K562 (cell line): ENCODE results near the gene ZNF618. TPM values are rescaled to one million over a fixed set of nuclear protein-coding genes. Genes with fewer than 3 reads are reported as not detected.

Experiments used
- ATAC-seq: fragments of 200-7000 bp; cut with Tn5 transposase; 3 replicates; pipeline ENCODE4 v1.9.1; 2020; ENCODE audit warnings: moderate library complexity
- BruUV-seq: library from RNA; stranded (reverse); fragments of 400-500 nt; replicated peaks from 2 replicates; lab custom pipeline; 2021; lab: Mats Ljungman, UMichigan
- CTCF ChIA-PET: fragments of 300-600 bp; formaldehyde crosslinking; extraction: SDS; loops from one replicate; lab custom pipeline; 2021; ENCODE audit warnings: low intra/inter-chr PET ratio; lab: Yijun Ruan, JAX
- POLR2A ChIA-PET: fragments of 300-600, 350-650 bp; sonication (Branson Sonifier 250); formaldehyde crosslinking; extraction: SDS; loops from one replicate; lab custom pipeline; 2021; ENCODE audit warnings: antibody characterized with exemption, inconsistent platforms; lab: Yijun Ruan, JAX
- DNase-seq, 4 experiments: peaks; one replicate each; pipeline versions ENCODE4 v3.0.0 to v3.0.0-alpha.2; 2011 to 2018; ENCODE audit warnings: low spot score in 3 of 4, mixed read lengths in 3 of 4; ENCODE audit errors: extremely low read depth in 1 of 4
- FAIRE-seq: peaks from 2 replicates; lab custom pipeline; 2011; peaks lifted over from hg19 to GRCh38; lab: Jason Lieb, UNC
- H2AFZ ChIP-seq: 2 replicates; pipeline ENCODE4 v1.6.0; 2011; ENCODE audit warnings: low read depth, low read length, control low read depth, inconsistent platforms
- H3K27ac ChIP-seq: fragments of 200-600 bp; 3 replicates; pipeline ENCODE4 v1.8.0; 2011; ENCODE audit warnings: low read depth, mild to moderate bottlenecking, control low read depth, inconsistent platforms, low read length, moderate library complexity, mixed read lengths; ENCODE audit errors: extremely low read depth
- H3K27me3 ChIP-seq, 2 experiments: fragments of 300-600 bp in 1 of 2; 2 replicates in 1 of 2; 3 replicates in 1 of 2; pipeline versions ENCODE4 v1.6.0 to v1.8.0; 2011; ENCODE audit warnings: inconsistent platforms in 2 of 2, low read length in 2 of 2, mild to moderate bottlenecking in 1 of 2, mixed read lengths in 1 of 2, moderate library complexity in 1 of 2; ENCODE audit not compliant: control insufficient read depth in 2 of 2, insufficient read depth in 2 of 2
- H3K36me3 ChIP-seq: fragments of 300-600 bp; 3 replicates; pipeline ENCODE4 v1.8.0; 2011; ENCODE audit warnings: mild to moderate bottlenecking, low read length, inconsistent platforms; ENCODE audit not compliant: control insufficient read depth, insufficient read depth
- H3K4me1 ChIP-seq, 2 experiments: fragments of 200-600 bp in 1 of 2; replicated peaks in 1 of 2; 2 replicates in 1 of 2; 3 replicates in 1 of 2; pipeline versions ENCODE4 v1.5.1 to v1.8.0; 2011; ENCODE audit warnings: inconsistent platforms in 2 of 2, low read length in 2 of 2, mild to moderate bottlenecking in 1 of 2, mixed read lengths in 1 of 2, moderate library complexity in 1 of 2; ENCODE audit not compliant: control insufficient read depth in 2 of 2, insufficient read depth in 2 of 2
- H3K4me2 ChIP-seq: 2 replicates; pipeline ENCODE4 v1.6.1; 2011; ENCODE audit warnings: low read length, control low read depth, inconsistent platforms, mixed read lengths; ENCODE audit not compliant: insufficient read depth
- H3K4me3 ChIP-seq: fragments of 200-600 bp; sonication (generic), shearing (Covaris generic); 2 replicates; pipeline ENCODE4 v1.5.1; 2016; ENCODE audit warnings: control low read depth, inconsistent platforms
- H3K79me2 ChIP-seq: fragments of 200-600 bp; 3 replicates; pipeline ENCODE4 v1.8.0; 2011; ENCODE audit warnings: low read length, inconsistent platforms; ENCODE audit not compliant: control insufficient read depth, insufficient read depth
- H3K9ac ChIP-seq, 2 experiments: 2 replicates each; pipeline versions ENCODE4 v1.6.0 to v1.6.1; 2011; ENCODE audit warnings: low read depth in 2 of 2, low read length in 2 of 2, control low read depth in 1 of 2, inconsistent platforms in 1 of 2, mild to moderate bottlenecking in 1 of 2, mixed read lengths in 1 of 2; ENCODE audit not compliant: insufficient read depth in 1 of 2
- H3K9me1 ChIP-seq: one replicate; pipeline ENCODE4 v1.6.0; 2011; ENCODE audit warnings: inconsistent platforms, mild to moderate bottlenecking, low read length, moderate library complexity; ENCODE audit not compliant: control insufficient read depth, insufficient read depth
- H3K9me3 ChIP-seq: replicated peaks from 2 replicates; pipeline ENCODE4 v1.5.1; 2011; ENCODE audit warnings: low read depth, low read length, inconsistent platforms; ENCODE audit not compliant: control insufficient read depth, insufficient read depth
- H4K20me1 ChIP-seq: replicated peaks from 2 replicates; pipeline ENCODE4 v1.6.1; 2011; ENCODE audit warnings: low read length, inconsistent platforms, mixed read lengths; ENCODE audit not compliant: control insufficient read depth, insufficient read depth
- ARID2 ChIP-seq: fragments of 450-650 bp; IDR thresholded peaks from 2 replicates; pipeline ENCODE4 v1.6.1; 2017; ENCODE audit warnings: antibody characterized with exemption, mild to moderate bottlenecking
- KDM2B ChIP-seq: fragments of 250-450 bp; sonication (Bioruptor Pico); IDR thresholded peaks from 2 replicates; pipeline ENCODE4 v1.8.0; 2021; ENCODE audit warnings: mild to moderate bottlenecking, moderate library complexity
- MECOM ChIP-seq: fragments of 250-450 bp; sonication (Bioruptor Pico); IDR thresholded peaks from 2 replicates; pipeline ENCODE4 v1.8.0; 2022; ENCODE audit warnings: inconsistent platforms
- MTA1 ChIP-seq: fragments of 450-650 bp; IDR thresholded peaks from 2 replicates; pipeline ENCODE4 v1.6.1; 2017; ENCODE audit warnings: borderline replicate concordance
- MTF1 ChIP-seq: fragments of 250-450 bp; sonication (Bioruptor Pico); IDR thresholded peaks from 2 replicates; pipeline ENCODE4 v1.9.0; 2021; ENCODE audit warnings: moderate library complexity, mild to moderate bottlenecking, inconsistent platforms, borderline replicate concordance
- PCBP1 ChIP-seq: fragments of 200-400 bp; formaldehyde crosslinking; IDR thresholded peaks from 2 replicates; pipeline ENCODE4 v1.6.1; 2018; ENCODE audit warnings: mild to moderate bottlenecking, low read depth, low read length; ENCODE audit not compliant: poor library complexity, severe bottlenecking
- PRDM10 ChIP-seq: fragments of 450-650 bp; IDR thresholded peaks from 2 replicates; pipeline ENCODE4 v1.6.1; 2018; ENCODE audit not compliant: partially characterized antibody
- PRMT5 ChIP-seq: sonication (generic); formaldehyde crosslinking; IDR thresholded peaks from 2 replicates; pipeline ENCODE4 v1.5.0; 2020; ENCODE audit warnings: missing genetic modification reagents
- RBM22 ChIP-seq: fragments of 200-400 bp; formaldehyde crosslinking; IDR thresholded peaks from 2 replicates; pipeline ENCODE4 v1.6.1; 2018; ENCODE audit warnings: low read length, low read depth; ENCODE audit not compliant: poor library complexity, severe bottlenecking
- RFX7 ChIP-seq: fragments of 250-450 bp; sonication (Bioruptor Pico); IDR thresholded peaks from 2 replicates; pipeline ENCODE4 v1.5.1; 2021; ENCODE audit warnings: mild to moderate bottlenecking
- SAP30 ChIP-seq: fragments of 200-600 bp; sonication (generic); IDR thresholded peaks from 2 replicates; pipeline ENCODE4 v1.6.1; 2012; ENCODE audit warnings: borderline replicate concordance, low read depth, mild to moderate bottlenecking, moderate library complexity, low read length, control low read depth, inconsistent platforms; ENCODE audit not compliant: insufficient read depth, poor library complexity, severe bottlenecking
- ZNF174 ChIP-seq: fragments of 250-450 bp; sonication (Bioruptor Pico); IDR thresholded peaks from 2 replicates; pipeline ENCODE4 v1.4.0; 2020; ENCODE audit warnings: mild to moderate bottlenecking
- WGBS: fragments of 100-300 bp; shearing (Covaris generic); methylation state at CpG from one replicate; pipeline ENCODE4 v1.1.6; 2016; ENCODE audit warnings: low coverage, mixed read lengths; ENCODE audit not compliant: insufficient coverage; ENCODE audit errors: missing lambda C conversion rate; 5-methylcytosine and 5-hydroxymethylcytosine counted together
- in situ Hi-C: fragments of 300-500 bp; cut with MboI; formaldehyde crosslinking; loops from 4 replicates; pipeline ENCODE4 v1.15.0; 2018; ENCODE audit warnings: inconsistent platforms, mixed read lengths
- intact Hi-C: fragments of 100-400 bp; cut with micrococcal nuclease; formaldehyde crosslinking; loops from 2 replicates; pipeline ENCODE4 v1.14.2; 2022
- polyA plus RNA-seq, 8 experiments: library from polyadenylated mRNA; depleted of rRNA in 4 of 8; stranded (reverse) in 5 of 8; unstranded in 3 of 8; fragments of >200 nt; fragmentation: Nextera tagmentation in 2 of 8; fragmentation: Illumina TruSeq in 1 of 8; extraction: Ambion mirVana in 2 of 8; extraction: Trizol in 1 of 8; gene quantifications; 2 replicates each; pipeline versions ENCODE4 v1.2.1 to v1.2.3, GENCODE V29; 2011 to 2014; ENCODE audit warnings: inconsistent platforms in 1 of 8, missing spikeins in 1 of 8
- total RNA-seq, 7 experiments: library from RNA; depleted of rRNA in 6 of 7; stranded (reverse); fragments of >200 nt in 6 of 7; fragmentation: Illumina TruSeq in 2 of 7; extraction: Trizol in 2 of 7; gene quantifications; 2 replicates each; pipeline versions ENCODE4 v1.2.1 to v1.2.3, GENCODE V29; 2011 to 2021; ENCODE audit warnings: low replicate concordance in 1 of 7

ZNF618 gene
- total and polyA plus RNA-seq, 9 of the 15 experiments (the other 6 are each of a cell fraction or from before 2014, with no cell fraction given) = 0.08 to 13.7 (median 3.4) TPM

GRCh38 chr9:113892861-113893491 is 16.9 kb downstream of the ZNF618 start:
- Histone ChIP-seq H2AFZ (no peak overlapping the region), H3K27ac (no peak overlapping the region), H3K27me3 (no peaks in the 10 kb centered on the region), H3K9ac (no peak overlapping the region), H4K20me1 (no peaks in the 10 kb centered on the region; the same call in 1 of the 2 replicates), H3K79me2 (peaks cover 23% of the 10 kb centered on the region), H3K9me1 (no peaks in the 10 kb centered on the region), H3K4me1 (no peaks in the 10 kb centered on the region), H3K4me3 (no peak overlapping the region), H3K36me3 (peaks cover 4% of the 10 kb centered on the region; the same call in 2 of the 3 replicates), H3K9me3 (peaks cover 2% of the 10 kb centered on the region), H3K4me2 (no peak overlapping the region)
- ChIA-PET POLR2A (no interaction called here), CTCF (no interaction called here)
- no peak for FAIRE-seq
- no peak for DNase-seq
- intact Hi-C loops (no loop called here), in situ Hi-C loops (no loop called here)
- no TSS peak for BruUV-seq
- ATAC-seq = no peak
- TF ChIP-seq MTF1 (no peak), RBM22 (no peak), SAP30 (no peak), KDM2B (no peak), MTA1 (no peak), PRMT5 (CRISPR knock-in tag) (no peak), RFX7 (CRISPR knock-in tag) (no peak), ZNF174 (CRISPR knock-in tag) (no peak), ARID2 (no peak), MECOM (CRISPR knock-in tag) (no peak), PCBP1 (no peak), PRDM10 (no peak)
- 21% methylated on average over 6 of the region's 6 CpGs for WGBS
